Hepatocyte (in vitro differentiated cells): ENCODE measurements around the gene GASK1A.

ENCODE experiments used
- CTCF ChIP-seq: fragments of 200-600 bp; sonication (generic); IDR thresholded peaks from 2 replicates; pipeline ENCODE4 v1.5.1; 2016; ENCODE audit warnings: antibody characterized with exemption, mild to moderate bottlenecking; ENCODE audit not compliant: poor library complexity
- EZH2 ChIP-seq: fragments of 200-600 bp; sonication (generic); IDR thresholded peaks from 2 replicates; pipeline ENCODE4 v1.6.1; 2016; ENCODE audit warnings: antibody characterized with exemption, mild to moderate bottlenecking, borderline replicate concordance
- EZH2phosphoT487 ChIP-seq: fragments of 200-600 bp; sonication (generic); IDR thresholded peaks from one replicate; pipeline ENCODE4 v1.6.1; 2018; ENCODE audit warnings: antibody characterized with exemption, mild to moderate bottlenecking, low read depth, moderate library complexity; ENCODE audit not compliant: unreplicated experiment, severe bottlenecking

GRCh38 chr3:42980209-42980608 lies 1.1 kb downstream of the GASK1A start:
- TF ChIP-seq CTCF (no peak), EZH2 (no peak), EZH2phosphoT487 (no peak)
